Measurements from ENCODE around the gene IL15.
"Not testable (repeated sequence)": the region's sequence is repeated elsewhere in the genome, so short reads cannot be mapped to it uniquely, and the experiment has no call there.

The IL15 gene

DNA sequence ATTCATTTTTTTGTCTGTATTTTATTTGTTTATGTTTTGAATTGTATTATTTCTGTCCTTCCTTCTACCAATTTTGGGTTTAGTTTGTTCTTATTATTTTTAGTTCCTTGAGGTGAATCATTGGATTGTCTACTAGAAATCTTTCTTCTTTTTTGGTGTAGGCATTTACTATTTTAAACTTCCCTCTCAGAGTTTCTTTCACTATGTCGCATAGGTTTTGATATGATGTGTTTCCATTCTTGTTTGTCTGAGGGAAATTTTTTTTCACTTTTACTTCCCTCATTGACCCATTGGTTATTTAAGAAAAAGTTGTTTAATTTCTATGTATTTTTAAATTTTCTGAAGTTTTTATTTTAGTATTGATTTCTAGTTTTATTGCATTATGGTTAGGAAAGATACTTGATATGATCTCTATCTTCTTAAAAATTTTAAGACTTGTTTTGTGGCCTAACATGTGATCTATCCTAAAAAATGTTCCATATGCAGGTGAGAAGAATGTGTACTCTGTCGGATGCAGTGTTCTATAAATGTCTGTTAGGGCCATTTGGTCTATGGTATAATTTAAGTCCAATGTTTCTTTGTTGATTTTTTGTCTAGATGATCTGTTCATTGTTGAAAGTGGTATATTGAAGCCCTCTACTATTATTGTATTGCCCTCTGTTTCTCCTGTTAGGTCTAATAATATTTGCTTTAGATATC, 68.8 kb downstream of the IL15 start:
- peak; percentile 38 to 40 for DNase-seq

- peak; percentile 26 to 28 for DNase-seq
Observed at GRCh38 chr4:141705747-141706377, 69.5 kb downstream of the IL15 start.

DNA sequence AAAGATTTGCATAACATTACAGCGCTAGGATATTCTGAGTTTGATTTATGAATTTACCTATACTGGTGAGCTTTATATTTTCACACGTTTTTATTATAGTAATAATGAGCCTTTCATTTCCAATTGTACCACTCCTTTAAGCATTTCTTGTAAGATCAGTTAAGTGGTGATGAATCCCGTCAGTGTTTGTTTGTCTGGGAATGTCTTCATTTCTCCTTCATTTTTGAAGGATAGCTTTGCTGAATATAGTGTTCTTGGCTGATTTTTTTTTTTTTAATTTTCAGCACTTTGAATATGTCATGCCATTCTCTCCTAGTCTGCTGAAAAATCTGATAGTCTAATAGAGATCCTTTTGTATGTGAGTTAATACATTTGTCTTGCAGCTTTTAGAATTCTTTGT, 70.1 kb downstream of the IL15 start:
- no peak for DNase-seq

DNA sequence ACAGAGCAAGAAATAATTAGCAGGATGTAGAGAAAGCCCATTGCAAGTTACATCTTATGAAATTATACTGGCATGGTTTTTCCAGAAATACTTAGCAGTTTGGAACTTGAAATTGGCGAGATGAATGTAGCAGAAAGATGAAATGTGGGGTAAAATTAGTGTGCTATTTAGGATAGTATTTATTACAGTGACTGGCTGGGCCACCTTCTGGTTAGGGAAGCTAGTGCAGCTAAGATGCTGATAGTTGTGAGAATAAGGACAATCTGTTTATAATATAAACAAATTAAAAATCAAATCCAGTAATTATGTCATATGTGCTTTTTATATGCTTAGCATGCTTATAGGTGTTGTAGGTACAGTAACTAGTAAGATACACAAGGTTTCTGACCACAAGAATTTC, 74.8 kb downstream of the IL15 start:
- peak; percentile 10 to 46 for DNase-seq

DNA sequence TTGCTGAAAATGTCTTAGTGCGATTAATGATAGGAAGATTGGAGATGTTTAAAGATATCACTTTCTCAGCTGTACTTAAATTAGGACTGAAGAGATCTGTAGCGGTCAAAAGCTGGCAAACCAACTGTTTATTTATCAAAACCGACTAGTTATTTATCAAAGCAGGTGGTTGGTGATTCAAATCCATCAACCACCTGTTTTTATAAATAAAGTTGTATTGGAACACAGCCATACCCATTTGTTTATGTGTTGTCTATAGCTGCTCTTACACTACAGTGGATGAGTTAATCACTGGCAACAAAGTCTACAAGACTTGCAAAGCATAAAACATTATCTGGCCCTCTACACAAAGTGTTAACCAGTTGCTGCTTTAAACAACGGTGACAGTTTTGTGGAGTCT, 76.8 kb downstream of the IL15 start:
- no peak for DNase-seq

DNA sequence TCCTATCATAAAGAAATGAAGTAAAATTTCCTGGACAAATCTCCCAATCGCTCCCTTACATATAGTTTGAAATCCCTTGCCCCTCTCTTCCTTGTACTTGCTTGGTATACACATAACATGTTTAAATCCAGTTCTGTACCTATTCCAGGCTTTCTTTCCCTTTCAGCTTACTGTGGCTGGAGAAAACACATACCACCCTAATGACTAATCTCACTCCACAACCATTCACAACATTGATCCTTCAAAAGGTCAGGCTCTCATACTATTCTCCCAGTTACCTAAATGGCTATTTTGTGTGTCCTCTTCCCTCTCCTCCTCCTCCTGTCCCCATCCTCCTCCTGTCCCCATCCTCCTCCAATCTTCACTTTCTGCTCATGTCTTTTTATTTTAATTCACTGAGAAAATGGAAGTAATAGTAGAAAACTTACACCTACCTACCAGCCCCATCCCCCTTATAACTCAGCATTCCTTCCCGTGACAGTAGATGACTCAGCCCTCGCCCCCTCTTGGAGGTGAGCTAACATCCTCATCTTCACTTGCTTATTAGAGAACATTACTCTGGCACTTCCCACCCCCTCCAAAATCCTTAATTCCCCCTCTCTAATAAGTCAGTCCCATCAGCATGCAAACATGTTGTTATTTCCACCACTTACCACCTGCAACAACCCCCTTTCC, 77.5 kb downstream of the IL15 start:
- peak in 1 of 2 donors; percentile 6 for DNase-seq

GRCh38 chr4:141719585-141719984, 83.2 kb downstream of the IL15 start:
- no peak for DNase-seq

GRCh38 chr4:141721174-141721573, 84.8 kb downstream of the IL15 start:
- no peak for DNase-seq

DNA sequence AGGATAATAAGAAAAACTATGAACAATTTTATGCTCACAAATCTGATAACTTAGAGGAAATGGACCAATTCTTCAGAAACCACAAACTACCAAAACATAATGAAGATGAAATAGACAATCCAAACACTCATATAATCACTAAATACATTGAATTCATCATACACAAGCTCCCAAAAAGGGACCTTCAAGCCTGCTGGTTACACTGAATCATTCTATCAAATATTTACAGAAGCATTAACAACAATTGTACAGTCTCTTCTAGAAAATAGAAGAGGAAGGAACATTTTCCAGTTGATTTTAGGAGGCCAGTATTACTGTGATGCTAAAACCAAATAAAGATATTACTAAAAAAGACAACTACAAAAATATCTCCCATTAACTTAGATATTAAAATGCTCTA, 88.3 kb downstream of the IL15 start:
- DNase-seq, result no peak

GRCh38 chr4:141727420-141727819, 91.0 kb downstream of the IL15 start:
- no peak for DNase-seq

DNA sequence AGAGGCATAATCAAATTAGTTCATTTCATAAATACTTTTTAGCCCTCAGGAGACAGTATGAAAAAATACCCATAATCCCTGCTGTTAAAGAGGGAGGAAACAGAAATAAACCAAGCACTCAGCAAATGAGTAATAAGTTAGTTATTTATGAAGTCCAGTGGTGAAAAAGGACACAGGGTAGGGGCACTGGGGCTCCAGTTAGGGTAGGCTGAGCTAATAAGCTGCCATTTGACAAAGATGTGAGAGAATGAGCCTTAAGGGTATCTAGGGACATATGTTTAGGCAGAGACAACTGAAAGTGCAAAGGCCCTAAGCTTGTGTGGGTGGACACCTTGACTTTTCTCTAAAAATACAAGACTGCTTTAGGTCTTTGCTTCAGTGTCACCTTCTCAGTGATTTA, 94.4 kb downstream of the IL15 start:
- no peak for DNase-seq

- peak in 1 of 2 donors; percentile 1 for DNase-seq
Observed at GRCh38 chr4:141731481-141731880, 95.1 kb downstream of the IL15 start.

DNA sequence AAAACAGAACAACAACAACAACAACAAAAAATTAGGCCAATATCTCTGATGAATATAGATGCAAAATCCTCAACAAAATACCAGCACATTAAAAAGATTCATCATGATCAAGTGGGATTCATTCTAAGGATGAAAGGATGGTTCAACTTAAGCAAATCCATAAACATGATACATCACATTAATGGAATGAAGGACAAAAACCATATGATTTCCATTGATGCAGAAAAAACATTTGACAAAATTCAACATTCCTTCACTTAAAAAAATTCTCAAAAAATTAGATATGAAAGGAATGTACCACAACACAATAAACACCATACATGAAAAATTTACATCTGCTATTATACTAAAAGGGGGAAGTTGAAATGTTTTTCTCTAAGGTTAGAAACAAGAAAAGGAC, 103.3 kb downstream of the IL15 start:
- no peak for DNase-seq

- DNase-seq, result no peak
Observed at GRCh38 chr4:141746026-141746425, 109.6 kb downstream of the IL15 start.

GRCh38 chr4:141751806-141752205, 115.4 kb downstream of the IL15 start:
- DNase-seq, result not testable (repeated sequence)

DNA sequence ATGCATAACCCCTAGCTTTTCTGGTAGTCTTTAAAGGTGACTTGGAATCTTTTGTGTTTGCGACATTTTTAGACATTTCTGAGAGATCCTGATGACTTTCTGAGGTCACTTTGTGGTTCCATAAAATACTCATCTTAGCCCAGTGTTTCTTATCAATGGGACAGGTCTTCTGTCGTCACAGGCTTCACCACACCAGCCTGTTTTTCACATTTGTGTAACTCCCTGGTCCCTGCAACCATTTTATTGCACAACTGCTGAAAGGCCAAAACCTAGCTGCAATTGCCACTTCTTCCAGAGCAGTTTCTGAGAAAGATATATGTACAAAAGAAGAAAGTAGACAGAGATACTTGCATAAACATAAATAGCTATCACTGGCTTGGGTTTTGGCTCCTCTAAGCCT, 120.9 kb downstream of the IL15 start:
- no peak for DNase-seq

DNA sequence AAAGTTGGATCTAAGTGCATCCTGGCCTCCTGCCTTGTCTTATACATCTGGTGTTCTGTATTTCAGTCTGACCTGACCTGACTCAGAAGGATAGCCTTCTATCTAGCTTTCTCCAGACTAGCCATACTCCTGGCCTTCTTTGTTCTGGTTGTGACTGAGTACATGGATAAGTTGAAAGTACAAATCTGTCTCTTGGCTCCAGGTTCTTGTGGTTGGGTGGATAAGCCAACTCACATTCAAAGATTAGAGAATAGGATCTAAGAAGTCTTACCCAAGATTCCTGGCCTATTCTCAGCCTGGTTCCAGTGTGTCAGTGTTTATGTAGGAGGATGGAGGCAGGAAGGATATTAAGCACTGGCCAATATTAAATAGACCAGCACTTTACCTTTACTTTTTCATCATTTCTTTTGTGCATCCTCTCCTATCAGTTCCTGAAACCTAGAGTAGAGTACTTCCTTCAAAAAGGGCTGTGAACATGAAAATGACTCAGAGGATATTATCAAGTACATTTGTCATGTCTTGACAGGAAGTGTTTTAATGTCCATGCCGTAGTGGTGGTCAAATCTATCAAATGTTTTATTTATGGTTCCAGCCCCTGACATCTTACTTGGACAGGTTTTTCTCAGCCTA, 123.5 kb downstream of the IL15 start:
- DNase-seq, result no peak

GRCh38 chr4:141761926-141762325, 125.5 kb downstream of the IL15 start:
- no peak for DNase-seq

DNA sequence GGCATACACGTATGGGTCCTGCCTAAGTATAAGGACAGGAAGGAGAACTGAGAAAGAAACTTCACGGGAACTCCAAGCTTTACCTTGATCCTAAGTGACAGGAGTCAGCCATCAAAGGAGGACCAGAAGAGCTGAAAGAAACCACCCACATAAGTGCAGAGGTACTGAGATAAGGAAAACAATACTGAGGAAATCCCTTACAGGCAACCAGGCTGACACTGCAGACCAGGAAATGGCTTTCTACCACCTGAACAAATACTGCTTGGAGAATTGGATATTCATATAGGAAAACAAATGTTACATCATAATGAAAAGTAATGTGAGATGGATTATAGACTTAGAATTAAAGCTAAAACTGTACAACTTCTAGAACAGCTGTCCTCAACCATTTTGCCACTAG, 127.0 kb downstream of the IL15 start:
- no peak for DNase-seq

- DNase-seq, result no peak
Observed at GRCh38 chr4:141768954-141769353, 132.6 kb downstream of the IL15 start.

- DNase-seq, result no peak
Observed at GRCh38 chr4:141771889-141772830, 135.8 kb downstream of the IL15 start.

DNA sequence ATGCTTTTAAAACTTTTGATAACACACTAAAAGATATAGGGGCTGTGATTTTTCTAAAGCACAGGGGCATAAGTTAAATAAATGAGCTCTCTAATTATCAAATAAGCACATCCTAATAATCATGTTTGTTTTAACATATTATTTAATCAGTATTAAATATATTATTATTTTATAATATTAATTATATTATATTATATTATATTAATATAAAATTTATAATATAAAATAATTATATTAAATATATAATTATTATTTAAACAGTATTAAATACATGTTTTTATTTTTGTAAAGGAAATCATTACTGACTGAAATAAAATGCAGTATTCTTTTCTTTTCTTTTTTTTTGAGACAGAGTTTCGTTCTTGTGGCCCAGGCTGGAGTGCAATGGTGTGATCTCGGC, 136.5 kb downstream of the IL15 start:
- no peak for DNase-seq

DNA sequence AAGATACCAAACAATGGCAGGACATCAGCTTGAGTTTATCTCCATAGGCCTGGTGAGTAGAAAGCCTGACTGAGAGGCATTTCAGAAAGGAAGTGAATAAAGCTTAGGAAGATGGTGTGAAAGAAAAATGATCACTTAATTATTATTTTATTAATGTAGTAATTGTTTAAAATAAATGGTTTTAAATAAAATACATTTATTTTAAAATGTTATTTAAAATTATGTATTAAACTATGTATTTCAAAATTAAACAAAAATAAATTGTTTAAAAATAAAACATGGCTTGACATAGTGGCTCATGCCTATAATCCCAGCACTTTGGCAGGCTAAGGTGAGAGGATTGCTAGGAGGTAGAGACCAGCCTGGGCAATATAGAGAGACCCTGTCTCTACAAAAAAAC, 145.8 kb downstream of the IL15 start:
- DNase-seq, result no peak
